GM12865 (cell line): ENCODE measurements around the gene ST13.
"Not testable (repeated sequence)": the region's sequence is repeated elsewhere in the genome, so short reads cannot be mapped to it uniquely, and the experiment has no call there.

Experiments
- DNase-seq: peaks from one replicate; pipeline ENCODE4 v3.0.0; 2010; ENCODE audit warnings: low read depth
- H3K4me3 ChIP-seq: 2 replicates; pipeline ENCODE4 v1.5.1; 2011; ENCODE audit warnings: mild to moderate bottlenecking, low read depth, low read length, control low read depth
- TF ChIP-seq, protein P1 (sequence below): IDR thresholded peaks from 2 replicates; pipeline ENCODE4 v1.5.1; 2011; ENCODE audit warnings: low read length, control low read depth, low read depth, inconsistent platforms; ENCODE audit not compliant: insufficient read depth; ENCODE audit errors: missing control alignments

ST13 gene

GRCh38 chr22:40862013-40862412, 5.6 kb upstream of the ST13 start, which contains the start of gene DNAJB7:
DNAJB7 (minus strand) TSS chr22:40862113; CDS start chr22:40861994, 119 bp downstream.
- TF ChIP-seq, protein P1, sequence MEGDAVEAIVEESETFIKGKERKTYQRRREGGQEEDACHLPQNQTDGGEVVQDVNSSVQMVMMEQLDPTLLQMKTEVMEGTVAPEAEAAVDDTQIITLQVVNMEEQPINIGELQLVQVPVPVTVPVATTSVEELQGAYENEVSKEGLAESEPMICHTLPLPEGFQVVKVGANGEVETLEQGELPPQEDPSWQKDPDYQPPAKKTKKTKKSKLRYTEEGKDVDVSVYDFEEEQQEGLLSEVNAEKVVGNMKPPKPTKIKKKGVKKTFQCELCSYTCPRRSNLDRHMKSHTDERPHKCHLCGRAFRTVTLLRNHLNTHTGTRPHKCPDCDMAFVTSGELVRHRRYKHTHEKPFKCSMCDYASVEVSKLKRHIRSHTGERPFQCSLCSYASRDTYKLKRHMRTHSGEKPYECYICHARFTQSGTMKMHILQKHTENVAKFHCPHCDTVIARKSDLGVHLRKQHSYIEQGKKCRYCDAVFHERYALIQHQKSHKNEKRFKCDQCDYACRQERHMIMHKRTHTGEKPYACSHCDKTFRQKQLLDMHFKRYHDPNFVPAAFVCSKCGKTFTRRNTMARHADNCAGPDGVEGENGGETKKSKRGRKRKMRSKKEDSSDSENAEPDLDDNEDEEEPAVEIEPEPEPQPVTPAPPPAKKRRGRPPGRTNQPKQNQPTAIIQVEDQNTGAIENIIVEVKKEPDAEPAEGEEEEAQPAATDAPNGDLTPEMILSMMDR: no peak
- no peak within 1 kb of the TSS for H3K4me3 ChIP-seq
- DNase-seq: no peak

- TF ChIP-seq, protein P1: no peak
- peak; percentile 9 for DNase-seq
- peak overlapping the region; percentile 86 for H3K4me3 ChIP-seq
Observed at GRCh38 chr22:40857309-40857855, 943 bp upstream of the ST13 start.

GRCh38 chr22:40855979-40856512, 393 bp downstream of the ST13 start:
- H3K4me3 ChIP-seq: peak overlapping the region; percentile 86
- peak; percentile 45 for DNase-seq
- TF ChIP-seq, protein P1: no peak

- TF ChIP-seq, protein P1: no peak
- H3K4me3 ChIP-seq: peak overlapping the region; percentile 86
- peak; percentile 3 for DNase-seq
Observed at GRCh38 chr22:40855071-40855978, 1.1 kb downstream of the ST13 start.

DNA sequence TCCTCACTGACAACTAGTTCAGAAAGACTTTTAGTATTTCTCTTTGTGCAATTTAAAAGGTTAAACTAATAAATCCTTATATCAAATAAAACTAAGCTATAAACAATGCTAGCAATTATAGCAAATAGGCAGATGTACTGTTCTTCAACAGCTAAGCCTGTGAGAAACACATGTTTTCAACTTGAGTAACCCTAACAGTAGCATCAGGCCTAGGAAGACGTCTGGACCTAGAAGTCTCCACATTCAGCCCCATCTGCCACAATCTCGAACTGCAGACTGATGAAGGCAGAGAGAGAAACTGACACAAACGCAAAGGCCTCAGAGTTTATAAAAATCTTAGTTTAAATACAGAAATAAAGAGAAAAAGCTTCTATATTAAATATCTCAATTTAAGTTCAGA, 2.5 kb downstream of the ST13 start:
- peak overlapping the region; percentile 86; the same call in 1 of the 2 replicates for H3K4me3 ChIP-seq
- TF ChIP-seq, protein P1: no peak
- DNase-seq: peak; percentile 5

DNA sequence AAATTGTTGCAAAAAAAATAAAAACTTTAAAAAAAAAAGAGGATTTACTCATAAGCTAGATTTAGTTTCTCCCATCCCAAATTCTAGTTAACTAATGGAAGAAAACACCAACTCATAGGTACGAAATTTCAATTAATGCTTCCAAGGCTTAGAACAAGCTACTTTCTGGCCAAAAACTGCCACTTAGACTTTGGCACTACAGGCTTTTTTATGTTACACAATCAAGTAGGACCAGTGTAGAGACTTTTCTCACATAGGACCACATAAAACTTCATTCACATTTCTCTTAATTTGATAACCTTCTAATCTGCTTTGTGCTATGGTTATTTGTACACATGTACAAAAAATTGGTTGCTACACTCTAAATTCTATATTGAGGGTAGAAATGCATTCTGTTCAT, 3.1 kb downstream of the ST13 start:
- peak overlapping the region; percentile 86; the same call in 1 of the 2 replicates for H3K4me3 ChIP-seq
- TF ChIP-seq, protein P1: no peak
- no peak for DNase-seq

- not testable (repeated sequence) for DNase-seq, H3K4me3 ChIP-seq
Observed at GRCh38 chr22:40845816-40846215, 10.6 kb downstream of the ST13 start.
